HG03460 (cell line): ENCODE measurements around the gene BOLL.
A peak's percentile ranks its signal among the peaks of the same experiment; 100 is the strongest.
"Not testable (repeated sequence)": the region's sequence is repeated elsewhere in the genome, so short reads cannot be mapped to it uniquely, and the experiment has no call there.

ENCODE experiments used
- ATAC-seq: cut with Tn5 transposase; IDR thresholded peaks from one replicate; pipeline ENCODE4 v1.9.1; 2021; ENCODE audit not compliant: unreplicated experiment

The BOLL gene

DNA sequence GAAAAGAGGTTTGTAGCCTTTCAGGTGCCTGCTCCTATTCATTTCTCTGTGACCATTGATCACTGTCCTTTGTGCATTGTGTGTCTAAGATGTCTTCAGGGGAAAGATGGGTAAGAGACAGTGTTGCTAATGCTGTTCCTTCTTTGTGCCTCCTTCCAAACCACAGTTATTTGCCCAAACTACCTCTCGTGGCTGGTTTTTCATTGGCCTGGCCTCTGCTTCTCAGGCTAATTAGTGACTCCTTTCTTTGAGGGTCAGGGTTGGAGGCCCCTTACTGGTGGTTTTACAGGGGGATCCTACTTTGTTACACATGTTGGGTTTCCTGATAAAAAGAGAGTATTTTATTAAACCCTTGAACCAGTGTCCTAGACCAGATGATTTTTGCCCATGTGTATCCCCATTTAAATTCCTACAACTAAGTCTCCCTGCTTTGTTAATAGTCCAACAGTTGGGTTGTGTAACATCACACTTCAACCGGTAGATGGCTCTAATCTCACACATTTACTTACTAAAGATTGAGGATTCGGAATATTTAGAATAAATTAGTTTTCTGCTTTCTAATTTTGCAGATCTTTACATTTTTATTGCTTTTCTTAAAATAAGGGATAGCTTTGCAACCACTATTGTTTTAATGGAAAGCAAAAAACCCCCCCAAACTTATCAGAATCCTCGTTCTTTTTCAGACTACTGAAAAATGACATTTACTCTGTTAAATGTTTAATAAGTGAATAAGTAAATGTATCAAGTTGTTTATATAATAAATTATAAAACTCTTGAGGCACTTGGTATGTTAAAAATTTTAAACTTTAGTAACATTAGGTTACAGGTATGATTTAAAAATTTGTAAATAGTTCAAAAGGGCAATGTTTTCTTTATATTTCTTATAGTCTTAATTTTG is 77.6 kb downstream of the BOLL start:
- ATAC-seq = no peak

DNA sequence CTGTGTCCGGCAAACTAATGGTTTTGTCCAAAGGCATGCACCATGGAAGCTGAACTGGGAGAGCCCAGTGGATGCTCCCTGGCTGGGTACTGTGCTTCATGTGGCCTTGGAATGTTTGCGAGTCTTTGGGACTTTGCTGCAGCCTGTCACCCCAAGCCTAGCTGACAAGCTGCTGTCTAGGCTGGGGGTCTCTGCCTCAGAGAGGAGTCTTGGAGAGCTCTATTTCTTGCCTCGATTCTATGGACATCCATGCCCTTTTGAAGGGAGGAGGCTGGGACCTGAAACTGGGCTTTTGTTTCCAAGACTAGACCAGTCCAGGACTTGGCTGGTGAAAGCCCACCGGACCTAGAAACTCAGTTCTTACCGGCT is 78.3 kb downstream of the BOLL start:
- no peak for ATAC-seq

DNA sequence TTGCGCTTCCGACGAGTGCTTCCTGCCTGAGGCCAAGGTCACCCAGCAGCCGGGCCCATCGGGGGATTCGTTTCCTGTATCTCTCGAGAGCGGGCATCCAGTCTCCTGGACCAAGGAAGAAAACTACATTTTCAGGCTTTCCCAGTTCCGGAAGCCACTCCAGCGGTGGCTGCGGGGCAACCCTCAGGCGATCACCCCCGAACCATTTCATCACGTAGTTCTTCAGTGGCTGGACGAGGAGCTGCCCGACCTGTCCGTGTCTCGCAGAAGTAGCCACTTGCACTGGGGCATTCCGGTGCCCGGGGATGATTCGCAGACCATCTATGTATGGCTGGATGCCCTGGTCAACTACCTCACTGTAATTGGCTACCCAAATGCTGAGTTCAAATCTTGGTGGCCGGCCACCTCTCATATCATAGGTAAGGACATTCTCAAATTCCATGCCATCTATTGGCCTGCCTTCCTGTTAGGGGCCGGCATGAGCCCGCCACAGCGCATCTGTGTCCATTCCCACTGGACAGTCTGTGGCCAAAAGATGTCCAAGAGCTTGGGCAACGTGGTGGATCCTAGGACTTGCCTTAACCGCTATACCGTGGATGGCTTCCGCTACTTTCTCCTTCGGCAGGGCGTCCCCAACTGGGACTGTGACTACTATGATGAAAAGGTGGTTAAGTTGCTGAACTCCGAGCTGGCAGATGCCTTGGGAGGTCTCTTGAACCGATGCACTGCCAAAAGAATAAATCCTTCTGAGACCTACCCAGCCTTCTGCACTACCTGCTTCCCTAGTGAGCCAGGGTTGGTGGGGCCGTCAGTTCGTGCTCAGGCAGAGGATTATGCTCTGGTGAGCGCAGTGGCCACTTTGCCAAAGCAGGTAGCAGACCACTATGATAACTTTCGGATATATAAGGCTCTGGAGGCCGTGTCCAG is 78.9 kb downstream of the BOLL start:
- no peak for ATAC-seq

- ATAC-seq = peak; percentile 80
Measured at GRCh38 chr2:197705121-197705911, 79.8 kb downstream of the BOLL start, which contains the start of gene MARS2. Gene MARS2 (plus strand): TSS chr2:197705369. CDS start chr2:197705406, 37 bp downstream.

DNA sequence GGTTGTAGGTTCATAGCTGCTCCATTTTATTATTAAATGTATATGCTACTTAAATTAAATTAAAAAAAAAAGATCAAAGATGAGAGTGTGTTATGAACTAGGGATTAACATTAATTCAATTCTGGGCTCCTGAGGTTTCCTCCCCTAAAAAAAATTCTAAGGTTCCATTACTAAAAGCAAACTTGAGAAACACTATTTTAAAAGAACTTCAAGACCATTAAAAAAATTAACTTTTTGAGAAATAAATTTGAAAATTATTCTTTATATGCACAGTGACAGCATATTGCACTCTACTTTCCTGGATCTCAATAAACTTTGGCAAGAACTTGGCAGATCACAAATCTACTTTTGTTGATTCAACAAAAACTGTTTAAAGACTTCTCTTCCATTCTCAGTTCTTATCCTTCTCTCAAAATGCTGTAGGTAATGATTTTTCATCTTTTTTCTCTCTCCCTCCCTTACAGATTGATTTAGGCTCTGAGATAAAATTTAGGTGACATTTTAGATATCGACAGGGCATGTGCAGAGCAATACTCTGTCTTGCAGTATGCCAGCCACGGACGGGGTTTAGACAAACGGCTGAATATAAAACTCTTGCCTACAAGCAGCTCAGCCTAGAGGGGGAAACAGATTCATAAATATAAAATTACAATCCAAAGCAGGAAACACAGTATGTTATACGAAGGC is 80.5 kb downstream of the BOLL start:
- ATAC-seq = peak; percentile 29

- ATAC-seq = no peak
Measured at GRCh38 chr2:197700960-197701359, 84.2 kb downstream of the BOLL start.

DNA sequence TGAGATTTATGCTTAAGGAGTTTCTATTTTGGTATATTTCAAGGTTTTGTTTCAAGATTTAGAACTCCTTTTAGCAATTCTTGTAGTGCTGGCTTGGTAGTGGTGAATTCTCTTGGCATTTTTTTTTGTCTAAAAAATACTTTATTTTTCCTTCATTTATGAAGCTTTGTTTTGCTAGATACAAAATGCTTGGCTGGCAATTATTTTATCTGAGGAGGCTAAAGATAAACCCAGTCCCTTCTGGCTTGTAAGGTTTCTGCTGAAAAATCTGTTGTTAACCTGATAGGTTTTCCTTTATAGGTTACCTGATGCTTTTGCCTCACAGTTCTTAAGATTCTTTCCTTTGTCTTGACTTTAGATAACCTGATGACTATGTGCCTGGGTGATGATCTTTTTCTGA is 85.4 kb downstream of the BOLL start:
- ATAC-seq = not testable (repeated sequence)

DNA sequence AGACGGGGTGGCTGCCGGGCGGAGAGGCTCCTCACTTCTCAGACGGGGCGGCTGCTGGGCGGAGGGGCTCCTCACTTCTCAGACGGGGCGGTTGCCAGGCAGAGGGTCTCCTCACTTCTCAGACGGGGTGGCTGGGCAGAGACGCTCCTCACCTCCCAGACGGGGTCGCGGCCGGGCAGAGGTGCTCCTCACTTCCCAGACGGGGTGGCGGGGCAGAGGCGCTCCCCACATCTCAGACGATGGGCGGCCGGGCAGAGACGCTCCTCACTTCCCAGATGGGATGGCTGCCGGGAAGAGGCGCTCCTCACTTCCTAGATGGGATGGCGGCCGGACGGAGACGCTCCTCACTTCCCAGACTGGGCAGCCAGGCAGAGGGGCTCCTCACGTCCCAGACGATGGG is 88.5 kb downstream of the BOLL start:
- not testable (repeated sequence) for ATAC-seq

GRCh38 chr2:197695971-197696370 is 89.1 kb downstream of the BOLL start:
- ATAC-seq = not testable (repeated sequence)

DNA sequence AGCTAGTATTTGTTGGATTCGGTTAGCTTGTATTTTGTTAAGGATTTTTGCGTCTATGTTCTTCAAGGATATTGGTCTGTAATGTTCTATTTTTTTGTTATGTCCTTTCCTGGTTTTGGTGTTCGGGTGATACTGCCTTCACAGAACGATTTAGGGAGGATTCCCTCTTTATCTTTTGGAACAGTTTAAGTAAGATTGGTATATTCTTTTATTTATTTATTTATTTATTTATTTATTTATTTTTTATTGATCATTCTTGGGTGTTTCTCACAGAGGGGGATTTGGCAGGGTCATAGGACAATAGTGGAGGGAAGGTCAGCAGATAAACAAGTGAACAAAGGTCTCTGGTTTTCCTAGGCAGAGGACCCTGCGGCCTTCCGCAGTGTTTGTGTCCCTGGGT is 89.9 kb downstream of the BOLL start:
- not testable (repeated sequence) for ATAC-seq

GRCh38 chr2:197677483-197677882 is 107.6 kb downstream of the BOLL start:
- ATAC-seq = no peak

- no peak for ATAC-seq
Measured at GRCh38 chr2:197677056-197677455, 108.1 kb downstream of the BOLL start.
